SK-N-MC (cell line): ENCODE data around the gene DDX51.

Source experiments
- EZH2 ChIP-seq: fragments of 200-600 bp; sonication (generic); IDR thresholded peaks from one replicate; pipeline ENCODE4 v1.6.1; 2017; ENCODE audit warnings: antibody characterized with exemption
- POLR2AphosphoS5 ChIP-seq: IDR thresholded peaks from 2 replicates; pipeline ENCODE4 v1.6.1; 2012; ENCODE audit warnings: mild to moderate bottlenecking, low read depth, low read length, borderline replicate concordance

- TF ChIP-seq EZH2: no peak
- no peak for TF ChIP-seq POLR2AphosphoS5
These were observed 33.4 kb downstream of the DDX51 start for GRCh38 chr12:132110677-132111076.
